Stimulated activated CD8-positive, alpha-beta memory T cell treated with anti-CD3 and anti-CD28 coated beads, Interleukin-4, amount 100 ng/mL, for 1 hour (primary cell): ENCODE data around the gene NRG4.
"Not testable (repeated sequence)": the region's sequence is repeated elsewhere in the genome, so short reads cannot be mapped to it uniquely, and the experiment has no call there.

ENCODE experiments used
- DNase-seq, 2 donors: peaks; one replicate each; pipeline ENCODE4 v3.0.0-alpha.2; 2020; ENCODE audit warnings: low read depth in 2 of 2, low spot score in 1 of 2

NRG4 gene

GRCh38 chr15:76011627-76012551, at the start of gene NRG4:
TSS of gene NRG4 (minus strand) at chr15:76012424. CDS start at chr15:76011230, 1,194 bp downstream.
- no peak for DNase-seq

- no peak for DNase-seq
Measured at GRCh38 chr15:76061700-76062099, 49.5 kb upstream of the NRG4 start.

GRCh38 chr15:76060118-76060989, 48.1 kb upstream of the NRG4 start:
- DNase-seq = no peak

GRCh38 chr15:76059320-76060117, 47.3 kb upstream of the NRG4 start, which contains the start of gene TMEM266:
TSS of gene TMEM266 (plus strand) at chr15:76059985. CDS start at chr15:76134264, 74,279 bp downstream.
- DNase-seq = no peak

GRCh38 chr15:76058714-76059319, 46.6 kb upstream of the NRG4 start:
- DNase-seq = no peak

- no peak for DNase-seq
Measured at GRCh38 chr15:76057332-76058000, 45.2 kb upstream of the NRG4 start.

- DNase-seq = no peak
Measured at GRCh38 chr15:76056931-76057330, 44.7 kb upstream of the NRG4 start.

- DNase-seq = not testable (repeated sequence)
Measured at GRCh38 chr15:76054201-76054600, 42.0 kb upstream of the NRG4 start.

GRCh38 chr15:76038512-76038911, 26.3 kb upstream of the NRG4 start:
- no peak for DNase-seq

- no peak for DNase-seq
Measured at GRCh38 chr15:76035593-76035992, 23.4 kb upstream of the NRG4 start.

- DNase-seq = no peak
Measured at GRCh38 chr15:76034111-76034510, 21.9 kb upstream of the NRG4 start.

- no peak for DNase-seq
Measured at GRCh38 chr15:76033438-76033837, 21.2 kb upstream of the NRG4 start.

- no peak for DNase-seq
Measured at GRCh38 chr15:76032046-76032445, 19.8 kb upstream of the NRG4 start.

GRCh38 chr15:76024021-76024768, 12.0 kb upstream of the NRG4 start:
- no peak for DNase-seq

GRCh38 chr15:76013470-76013869, 1.2 kb upstream of the NRG4 start:
- DNase-seq = not testable (repeated sequence)

GRCh38 chr15:76010613-76011012, 1.6 kb downstream of the NRG4 start:
- DNase-seq = no peak

- no peak for DNase-seq
Measured at GRCh38 chr15:76006136-76006778, 6.0 kb downstream of the NRG4 start.

GRCh38 chr15:76003364-76003763, 8.9 kb downstream of the NRG4 start:
- no peak for DNase-seq

- no peak for DNase-seq
Measured at GRCh38 chr15:75995611-75996010, 16.6 kb downstream of the NRG4 start.
